ENCODE data around the gene C19orf85. TPM values are rescaled to one million over a fixed set of nuclear protein-coding genes. Genes with fewer than 3 reads are reported as not detected.
A peak's percentile ranks its signal among the peaks of the same experiment; 100 is the strongest.

C19orf85 gene
- total RNA-seq, 1 experiment from 2014 or later = not detected

GRCh38 chr19:55486971-55487923 is 22.7 kb upstream of the C19orf85 start:
- intact Hi-C loops (cut with micrococcal nuclease; ENCODE audit: unreplicated experiment) = no loop called here
- Histone ChIP-seq H3K27ac (ENCODE audit: low read length) (peak overlapping the region; percentile 94), H3K9me3 (ENCODE audit: control insufficient read depth, insufficient read depth, low read depth, low read length) (no peaks in the 10 kb centered on the region), H3K36me3 (ENCODE audit: control insufficient read depth, insufficient read depth, low read length) (peaks cover 3% of the 10 kb centered on the region; the same call in 1 of the 2 replicates), H3K27me3 (ENCODE audit: control insufficient read depth, insufficient read depth, low read length) (no peaks in the 10 kb centered on the region), H3K4me1 (ENCODE audit: control insufficient read depth, insufficient read depth, low read length) (peaks cover 67% of the 10 kb centered on the region), H3K4me3 (ENCODE audit: low read depth in 2 of 2, low read length in 2 of 2) (peak overlapping the region; percentile 51 to 67)
- in situ Hi-C loops (cut with HindIII; ENCODE audit: low pct_unique_long_range_greater_than_20kb, low sequenced_read_pairs) = no loop called here
- ATAC-seq (peak; percentile 54), DNase-seq (ENCODE audit: low read depth, low spot score) (no peak)
- no peak for TF ChIP-seq REST (IDR thresholded peaks at IDR 0.05; ENCODE audit: insufficient read depth in 1 of 2, low read depth in 2 of 2, low read length in 1 of 2)
- peak; percentile 44 for TF ChIP-seq POLR2AphosphoS5 (IDR thresholded peaks at IDR 0.05; ENCODE audit: low read depth, low read length)
- TSS peak; percentile 92 for BruUV-seq (replicated peaks)
- ChIA-PET POLR2A (interaction anchor here (0.5 kb wide), 1 partner anchor 87 kb away, joined by 8 read pairs; no protein-coding TSS in a partner anchor), CTCF (interaction anchor here (0.6 to 2.0 kb wide), 4 partner anchors 17 to 43 kb away, joined by 3 to 7 read pairs (median 4); no protein-coding TSS in a partner anchor)

GRCh38 chr19:55486043-55486970 is 21.8 kb upstream of the C19orf85 start:
- H3K4me1 ChIP-seq (ENCODE audit: control insufficient read depth, insufficient read depth, low read length) = peaks cover 57% of the 10 kb centered on the region
- H3K4me3 ChIP-seq (ENCODE audit: low read depth in 2 of 2, low read length in 2 of 2) = peak overlapping the region; percentile 67 to 78
- ChIA-PET POLR2A (interaction anchor here (0.5 to 0.7 kb wide), 2 partner anchors 88 to 113 kb away, joined by 3 to 8 read pairs; partner anchors contain the start of gene FIZ1), CTCF (interaction anchor here (0.6 to 2.0 kb wide), 5 partner anchors 18 to 233 kb away, joined by 3 to 7 read pairs (median 4); no protein-coding TSS in a partner anchor)
- DNase-seq (ENCODE audit: low read depth, low spot score) (no peak), ATAC-seq (peak; percentile 39)
- intact Hi-C loops (cut with micrococcal nuclease; ENCODE audit: unreplicated experiment) (no loop called here), in situ Hi-C loops (cut with HindIII; ENCODE audit: low pct_unique_long_range_greater_than_20kb, low sequenced_read_pairs) (no loop called here)
- no TSS peak for BruUV-seq (replicated peaks)
- TF ChIP-seq CTCF (IDR thresholded peaks at IDR 0.05) (no peak; the same call in 1 of the 2 replicates), REST (IDR thresholded peaks at IDR 0.05; ENCODE audit: insufficient read depth in 1 of 2, low read depth in 2 of 2, low read length in 1 of 2) (no peak), SIN3A (IDR thresholded peaks at IDR 0.05; ENCODE audit: borderline replicate concordance, insufficient read depth, low read depth, low read length) (no peak), POLR2AphosphoS5 (IDR thresholded peaks at IDR 0.05; ENCODE audit: low read depth, low read length) (no peak), TCF7L2 (IDR thresholded peaks at IDR 0.05; ENCODE audit: low read depth, low read length) (no peak)
- H3K36me3 ChIP-seq (ENCODE audit: control insufficient read depth, insufficient read depth, low read length) = peaks cover 3% of the 10 kb centered on the region; the same call in 1 of the 2 replicates
- H3K27ac ChIP-seq (ENCODE audit: low read length) = peak overlapping the region; percentile 94
- no peaks in the 10 kb centered on the region for H3K27me3 ChIP-seq (ENCODE audit: control insufficient read depth, insufficient read depth, low read length)
- H3K9me3 ChIP-seq (ENCODE audit: control insufficient read depth, insufficient read depth, low read depth, low read length) = no peaks in the 10 kb centered on the region
